Kidney glomerular epithelial cell (primary cell): Measurements from ENCODE around the gene ALDH3B1.
A peak's percentile ranks its signal among the peaks of the same experiment; 100 is the strongest.

Source experiments
- DNase-seq: peaks from one replicate; lab custom pipeline; 2025; lab: John Stamatoyannopoulos, UW

Gene ALDH3B1

DNA sequence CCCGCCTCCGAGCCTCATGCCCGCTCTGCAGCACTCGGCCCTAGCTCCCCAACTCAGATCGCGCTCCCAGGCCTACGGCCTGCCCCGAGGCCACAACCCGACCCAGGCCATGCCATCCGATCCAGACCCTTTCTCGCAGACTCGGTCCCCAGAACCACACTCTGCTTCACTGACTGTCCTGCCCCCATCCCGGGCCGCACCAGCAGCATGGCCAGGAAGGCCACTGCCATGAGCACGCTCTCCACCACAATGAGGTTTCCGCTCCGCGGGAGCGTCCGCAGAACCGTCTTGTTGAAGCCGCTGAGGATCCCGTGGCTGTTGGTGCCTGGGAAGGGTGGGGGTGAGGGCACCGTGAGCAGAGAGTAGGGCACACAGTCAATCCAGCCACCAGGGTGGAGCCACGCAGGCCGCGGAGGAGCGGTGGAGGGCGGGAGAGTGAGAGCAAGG lies 12.6 kb upstream of the ALDH3B1 start:
- no peak for DNase-seq

DNA sequence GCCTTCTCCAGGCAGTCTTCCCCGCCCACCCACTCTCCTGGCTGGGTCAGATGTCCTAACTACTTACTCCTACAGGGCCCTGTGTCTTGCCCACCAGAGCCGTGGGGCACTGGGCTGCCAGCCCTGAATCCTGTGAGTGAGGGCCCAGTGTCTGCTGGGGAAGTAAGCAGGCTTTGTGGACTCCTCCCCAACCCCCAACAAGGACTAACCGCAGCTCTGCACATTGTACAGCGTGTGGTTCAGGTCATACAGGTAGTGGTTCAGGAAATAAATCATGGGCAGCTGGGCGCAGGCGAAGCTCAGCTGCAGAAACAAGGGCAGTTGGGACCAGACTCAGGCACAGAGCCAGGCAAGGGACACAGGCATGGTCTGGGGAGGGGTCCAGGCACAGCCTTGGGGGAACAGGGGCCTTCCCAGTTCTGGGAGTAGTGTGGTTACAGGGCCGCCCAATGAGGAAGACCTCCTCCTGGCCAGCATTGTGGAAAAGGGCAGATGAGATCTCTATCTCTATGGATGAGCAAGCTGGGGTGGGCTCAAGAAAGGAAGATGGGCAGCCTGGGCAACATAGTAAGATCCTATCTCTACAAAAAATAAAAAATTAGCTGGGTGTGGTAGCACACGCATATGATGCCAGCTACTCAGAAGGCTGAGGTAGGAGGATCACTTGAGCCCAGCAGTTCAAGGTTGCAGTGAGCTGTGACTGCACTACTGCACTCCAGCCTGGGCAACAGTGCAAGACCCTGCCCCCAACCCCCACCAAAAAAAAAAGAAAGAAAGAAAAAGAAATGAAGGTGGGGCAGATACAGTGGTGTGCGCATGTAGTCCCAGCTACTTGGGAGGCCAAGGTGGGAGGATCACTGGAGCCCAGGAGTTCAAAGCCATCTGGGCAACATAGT lies 11.7 kb upstream of the ALDH3B1 start:
- DNase-seq, result no peak

GRCh38 chr11:67999201-67999629 lies 10.9 kb upstream of the ALDH3B1 start:
- no peak for DNase-seq

DNA sequence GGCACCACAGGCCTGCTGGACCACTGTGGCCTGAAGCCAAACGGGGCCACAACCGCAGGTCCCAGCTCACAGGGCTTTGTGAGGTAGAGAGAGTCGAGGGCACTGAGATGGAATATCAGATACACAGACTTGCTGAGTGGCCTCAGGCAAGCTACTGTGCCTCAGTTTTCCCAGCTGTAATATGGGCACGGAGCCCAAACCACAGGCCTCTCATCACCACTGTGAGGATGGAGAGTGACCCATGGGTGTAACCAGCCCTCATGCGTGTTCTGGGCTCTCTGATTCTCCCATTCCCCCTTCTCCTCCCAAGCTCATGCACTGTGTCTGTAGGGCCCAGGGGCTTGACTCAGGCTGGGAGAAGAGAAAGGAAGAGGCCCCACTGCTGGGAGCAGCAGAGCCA lies 10.4 kb upstream of the ALDH3B1 start:
- no peak for DNase-seq

DNA sequence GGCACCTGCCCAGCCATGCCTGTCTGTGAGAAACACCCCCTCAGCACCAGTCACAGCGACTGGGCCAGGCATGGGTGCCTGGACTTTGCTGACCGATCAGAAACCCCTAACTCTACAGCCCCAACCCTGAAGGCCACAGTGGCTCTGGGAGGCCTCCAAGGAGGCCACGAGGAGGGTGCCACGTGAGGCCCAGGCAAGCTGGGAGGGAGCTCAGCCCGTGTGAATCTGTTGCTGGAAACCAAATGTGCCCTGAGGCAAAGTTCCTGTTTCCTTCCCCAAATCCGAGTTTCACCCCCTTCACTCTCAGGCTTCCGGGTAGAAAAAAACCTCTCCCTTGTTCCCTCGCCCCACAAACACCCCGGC lies 7.6 kb upstream of the ALDH3B1 start:
- DNase-seq, result no peak

GRCh38 chr11:68002938-68003845 lies 6.9 kb upstream of the ALDH3B1 start:
- no peak for DNase-seq

GRCh38 chr11:68003846-68004550 lies 6.1 kb upstream of the ALDH3B1 start, which contains the start of gene UNC93B1:
TSS of gene UNC93B1 (minus strand) at chr11:68004097. CDS start at chr11:68004043, 54 bp downstream.
- DNase-seq, result peak; percentile 70

GRCh38 chr11:68004551-68005335 lies 5.4 kb upstream of the ALDH3B1 start:
- no peak for DNase-seq

- DNase-seq, result no peak
These were observed 3.4 kb upstream of the ALDH3B1 start for GRCh38 chr11:68006606-68007166.

- no peak for DNase-seq
These were observed 2.4 kb upstream of the ALDH3B1 start for GRCh38 chr11:68007498-68008380.

DNA sequence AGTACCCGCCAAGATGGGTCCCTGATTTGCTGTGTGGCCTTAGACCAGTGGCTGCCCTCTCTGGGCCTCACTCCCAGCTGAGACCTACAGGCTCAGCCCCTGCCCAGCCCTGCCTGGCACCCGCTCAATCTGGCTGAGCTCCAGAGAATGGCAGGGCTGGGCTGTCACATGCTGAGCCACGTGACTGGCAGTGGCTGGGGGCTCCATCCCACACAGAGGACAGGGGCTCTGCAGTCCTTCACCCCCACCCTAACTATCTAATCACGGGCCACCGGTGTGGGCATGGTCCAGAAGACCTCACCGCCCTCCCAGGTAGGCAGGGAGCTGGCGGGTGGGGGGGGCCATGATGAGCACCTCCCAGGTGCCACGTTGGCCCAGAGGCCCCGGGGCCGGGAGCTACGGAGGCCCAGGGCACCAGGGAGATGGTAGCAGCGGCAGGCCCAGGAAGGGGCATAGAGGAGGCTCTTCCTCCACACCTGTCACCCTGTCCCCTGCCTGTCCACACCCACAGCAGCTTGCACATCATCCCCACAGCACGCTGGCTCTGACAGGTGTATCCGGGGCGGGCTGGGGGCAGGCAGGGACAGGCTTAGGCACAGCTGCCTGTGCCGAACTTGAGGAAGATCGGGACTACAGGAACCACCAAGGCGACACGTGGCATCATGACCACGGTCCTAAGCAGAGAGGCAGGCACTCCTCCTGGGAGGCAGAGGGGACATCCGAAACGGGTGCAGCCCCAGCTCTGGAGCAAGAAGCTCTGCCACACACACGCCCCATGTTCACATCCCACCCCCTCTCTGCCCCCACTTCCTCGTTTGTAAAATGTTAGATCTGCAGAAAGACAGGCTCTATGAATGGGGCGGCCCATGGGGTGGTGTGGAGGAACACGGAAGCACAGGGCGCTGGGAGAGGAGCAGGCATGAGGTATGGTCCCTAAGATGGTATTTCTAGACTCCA lies 1.5 kb upstream of the ALDH3B1 start:
- no peak for DNase-seq

DNA sequence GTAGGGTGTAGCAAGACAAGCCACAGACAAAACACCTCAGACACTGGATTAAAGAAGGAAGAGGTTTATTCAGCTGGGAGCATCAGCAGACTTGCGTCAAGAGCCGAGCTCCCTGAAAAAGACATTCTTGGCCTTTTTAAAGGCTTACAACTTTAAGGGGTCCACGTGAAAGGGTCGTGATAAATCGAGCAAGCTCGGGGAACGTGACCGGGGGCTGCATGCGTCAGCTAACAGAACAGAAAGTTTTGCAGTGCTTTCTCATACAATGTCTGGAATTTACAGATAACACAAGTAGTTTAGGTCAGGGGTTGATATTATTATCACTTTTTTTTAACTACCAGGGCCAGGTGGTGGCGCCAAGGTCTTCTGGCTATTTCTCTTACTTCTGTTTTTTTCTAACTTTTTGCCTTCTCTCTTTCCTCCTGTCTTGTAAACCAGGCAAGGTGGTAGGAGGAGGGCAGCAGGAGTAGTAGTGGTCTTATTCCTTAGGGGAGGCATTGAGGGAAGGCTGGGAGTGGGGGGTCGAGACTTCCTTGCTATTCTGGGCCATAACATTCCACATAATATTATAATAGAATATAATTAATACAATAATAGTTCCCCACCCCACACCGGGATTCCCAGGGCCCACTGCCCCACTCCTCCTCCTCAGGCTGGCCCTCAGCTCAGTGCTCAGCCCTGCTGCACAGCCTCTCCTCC lies 587 bp upstream of the ALDH3B1 start:
- DNase-seq, result peak; percentile 55

GRCh38 chr11:68011051-68011943 lies 1.2 kb downstream of the ALDH3B1 start:
- no peak for DNase-seq

- no peak for DNase-seq
These were observed 2.1 kb downstream of the ALDH3B1 start for GRCh38 chr11:68012044-68012842.

GRCh38 chr11:68012843-68013610 lies 2.9 kb downstream of the ALDH3B1 start:
- peak; percentile 99 for DNase-seq
